NCI-H510A (cell line): ENCODE data around the gene DMBT1.
"Not testable (repeated sequence)": the region's sequence is repeated elsewhere in the genome, so short reads cannot be mapped to it uniquely, and the experiment has no call there.

Source experiments
- DNase-seq: peaks from one replicate; lab custom pipeline; 2025; lab: John Stamatoyannopoulos, UW

DMBT1 gene

GRCh38 chr10:122587098-122587760 lies 26.7 kb downstream of the DMBT1 start:
- DNase-seq = no peak

GRCh38 chr10:122588381-122588780 lies 27.8 kb downstream of the DMBT1 start:
- no peak for DNase-seq

GRCh38 chr10:122590153-122590552 lies 29.6 kb downstream of the DMBT1 start:
- no peak for DNase-seq

GRCh38 chr10:122591736-122592135 lies 31.2 kb downstream of the DMBT1 start:
- DNase-seq = no peak

GRCh38 chr10:122592161-122592560 lies 31.6 kb downstream of the DMBT1 start:
- DNase-seq = no peak

- DNase-seq = no peak
These were observed 57.1 kb downstream of the DMBT1 start for GRCh38 chr10:122617476-122618270.

GRCh38 chr10:122618461-122619165 lies 58.1 kb downstream of the DMBT1 start:
- no peak for DNase-seq

- not testable (repeated sequence) for DNase-seq
These were observed 60.4 kb downstream of the DMBT1 start for GRCh38 chr10:122620961-122621360.

- no peak for DNase-seq
These were observed 64.0 kb downstream of the DMBT1 start for GRCh38 chr10:122624546-122624945.

GRCh38 chr10:122630526-122630925 lies 70.0 kb downstream of the DMBT1 start:
- DNase-seq = no peak

- no peak for DNase-seq
These were observed 71.5 kb downstream of the DMBT1 start for GRCh38 chr10:122632031-122632430.

GRCh38 chr10:122632576-122632975 lies 72.0 kb downstream of the DMBT1 start:
- DNase-seq = no peak

- DNase-seq = no peak
These were observed 76.4 kb downstream of the DMBT1 start for GRCh38 chr10:122636953-122637352.

- DNase-seq = no peak
These were observed 76.8 kb downstream of the DMBT1 start for GRCh38 chr10:122637376-122637775.

GRCh38 chr10:122638106-122638505 lies 77.6 kb downstream of the DMBT1 start:
- no peak for DNase-seq

GRCh38 chr10:122639801-122640200 lies 79.2 kb downstream of the DMBT1 start:
- DNase-seq = no peak

GRCh38 chr10:122640921-122641320 lies 80.4 kb downstream of the DMBT1 start:
- no peak for DNase-seq

- no peak for DNase-seq
These were observed 82.4 kb downstream of the DMBT1 start for GRCh38 chr10:122642726-122643605.

GRCh38 chr10:122643931-122644534 lies 83.5 kb downstream of the DMBT1 start:
- no peak for DNase-seq

- no peak for DNase-seq
These were observed 86.2 kb downstream of the DMBT1 start for GRCh38 chr10:122646511-122647382.
